Effector memory CD4-positive, alpha-beta T cell (primary cell): ENCODE measurements around the gene ARHGAP8.
"Not testable (repeated sequence)": the region's sequence is repeated elsewhere in the genome, so short reads cannot be mapped to it uniquely, and the experiment has no call there.

ENCODE experiments used
- DNase-seq, 3 donors: peaks; one replicate each; pipeline ENCODE4 v3.0.0-alpha.2; 2020
- H3K27ac ChIP-seq: 2 replicates; pipeline ENCODE4 v1.7.0; 2013; ENCODE audit warnings: mild to moderate bottlenecking, low read length, moderate library complexity; ENCODE audit not compliant: insufficient read depth, poor library complexity, severe bottlenecking
- H3K27me3 ChIP-seq: replicated peaks from 2 replicates; pipeline ENCODE4 v1.7.0; 2013; ENCODE audit warnings: mild to moderate bottlenecking, low read length; ENCODE audit not compliant: insufficient read depth, control insufficient read depth, poor library complexity, severe bottlenecking
- H3K36me3 ChIP-seq: 2 replicates; pipeline ENCODE4 v1.7.0; 2013; ENCODE audit warnings: mild to moderate bottlenecking, low read length, moderate library complexity; ENCODE audit not compliant: control insufficient read depth, insufficient read depth
- H3K4me1 ChIP-seq: 2 replicates; pipeline ENCODE4 v1.7.0; 2013; ENCODE audit warnings: low read length, mild to moderate bottlenecking; ENCODE audit not compliant: control insufficient read depth, insufficient read depth, poor library complexity, severe bottlenecking
- H3K4me3 ChIP-seq: 2 replicates; pipeline ENCODE4 v1.7.0; 2013; ENCODE audit warnings: low read length, low read depth, mild to moderate bottlenecking; ENCODE audit not compliant: insufficient read depth, poor library complexity, severe bottlenecking
- H3K9me3 ChIP-seq: 2 replicates; pipeline ENCODE4 v1.7.0; 2013; ENCODE audit warnings: mild to moderate bottlenecking, low read length, moderate library complexity; ENCODE audit not compliant: control insufficient read depth

The ARHGAP8 gene

DNA sequence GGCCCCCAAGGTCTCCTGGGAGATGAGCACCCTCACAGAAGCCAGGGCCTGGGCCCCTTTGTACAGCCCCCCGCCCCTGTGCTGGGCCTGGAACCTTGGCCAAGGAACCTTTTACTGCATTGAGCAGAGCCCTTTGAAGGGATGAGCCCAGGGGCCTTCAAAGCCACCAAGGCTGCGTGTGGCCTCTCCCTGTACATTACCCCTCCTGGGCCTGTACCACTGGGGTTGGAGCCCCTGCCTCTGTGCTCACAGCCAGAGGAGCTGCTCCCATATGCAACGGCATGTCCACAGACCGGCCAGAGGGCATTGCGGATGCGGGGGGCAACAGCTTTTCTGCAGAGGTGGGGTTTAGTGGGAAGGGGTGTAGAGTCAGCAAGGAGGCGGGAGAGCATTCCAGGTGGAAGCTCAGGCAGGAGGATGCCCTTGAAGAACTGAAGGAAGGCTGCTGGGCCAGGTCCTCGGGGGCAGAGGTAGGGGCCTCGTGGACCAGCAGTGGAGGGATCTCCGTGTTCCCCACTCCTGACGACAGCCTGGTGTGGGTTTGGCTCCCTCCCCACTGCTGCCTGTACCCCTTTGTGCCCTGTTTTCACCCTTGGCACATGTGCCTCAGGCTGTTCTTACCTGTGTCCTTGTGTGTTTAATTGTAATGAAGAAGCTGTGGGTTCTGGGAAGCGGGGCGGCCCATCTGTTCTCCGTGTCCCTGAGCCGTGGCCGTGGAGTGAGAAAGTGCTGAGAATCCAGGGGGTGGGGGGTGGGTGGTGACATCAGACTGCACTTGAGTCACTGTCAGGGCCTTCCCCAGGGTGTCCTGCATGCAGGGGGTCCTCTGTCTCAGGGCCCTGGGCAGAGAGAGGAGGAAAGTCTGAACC lies 46.9 kb downstream of the ARHGAP8 start:
- Histone ChIP-seq H3K4me3 (no peak overlapping the region), H3K36me3 (no peaks in the 10 kb centered on the region), H3K4me1 (no peaks in the 10 kb centered on the region), H3K9me3 (no peaks in the 10 kb centered on the region), H3K27me3 (no peaks in the 10 kb centered on the region), H3K27ac (no peak overlapping the region)
- no peak for DNase-seq

DNA sequence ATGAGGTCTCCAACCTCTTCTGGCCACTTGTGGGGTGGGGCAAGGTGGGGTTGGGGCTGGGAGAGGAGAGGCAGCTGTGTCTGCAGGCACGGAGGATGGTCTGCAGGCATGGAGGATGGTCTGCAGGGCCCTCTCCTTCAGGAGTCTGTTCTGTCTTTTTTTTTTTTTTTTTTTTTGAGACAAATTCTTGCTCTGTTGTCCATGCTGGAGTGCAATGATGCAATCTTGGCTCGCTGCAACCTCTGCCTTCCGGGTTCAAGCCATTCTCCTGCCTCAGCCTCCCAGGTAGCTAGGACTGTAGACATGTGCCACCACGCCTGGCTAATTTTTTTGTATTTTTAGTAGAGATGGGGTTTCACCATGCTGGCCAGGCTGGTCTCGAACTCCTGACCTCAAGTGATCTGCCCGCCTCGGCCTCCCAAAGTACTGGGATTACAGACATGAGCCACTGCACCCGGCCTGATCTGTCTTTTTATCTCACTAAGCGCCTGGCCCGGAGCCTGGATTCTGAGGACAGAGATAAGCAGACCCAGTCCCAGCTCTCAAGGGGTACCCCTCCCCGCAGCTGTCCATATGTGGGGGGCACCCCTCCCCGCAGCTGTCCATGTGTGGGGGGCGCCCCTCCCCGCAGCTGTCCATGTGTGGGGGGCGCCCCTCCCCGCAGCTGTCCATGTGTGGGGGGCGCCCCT lies 47.7 kb downstream of the ARHGAP8 start:
- not testable (repeated sequence) for H3K27ac ChIP-seq, H3K4me3 ChIP-seq, H3K4me1 ChIP-seq, H3K36me3 ChIP-seq, H3K9me3 ChIP-seq, H3K27me3 ChIP-seq, DNase-seq

DNA sequence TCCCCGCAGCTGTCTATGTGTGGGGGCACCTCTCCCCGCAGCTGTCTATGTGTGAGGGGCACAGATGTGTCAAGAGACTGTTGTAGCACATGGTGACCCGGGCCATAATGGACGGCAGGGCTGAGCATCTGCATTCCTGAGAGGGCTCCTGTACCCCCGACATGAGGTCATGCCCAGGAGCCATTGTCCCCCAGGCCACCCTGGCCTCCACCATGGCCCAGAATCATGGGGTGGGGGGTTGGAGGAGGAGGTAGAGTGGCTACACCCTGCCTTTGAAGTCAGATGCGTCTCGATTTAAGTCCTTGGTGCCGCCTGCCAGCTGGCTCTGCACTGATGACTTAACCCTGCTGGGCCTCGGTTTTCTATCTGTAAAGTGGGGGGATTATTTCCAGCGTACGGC lies 49.1 kb downstream of the ARHGAP8 start:
- H3K4me1 ChIP-seq: no peaks in the 10 kb centered on the region
- no peaks in the 10 kb centered on the region for H3K36me3 ChIP-seq
- DNase-seq: no peak
- no peaks in the 10 kb centered on the region for H3K9me3 ChIP-seq
- no peaks in the 10 kb centered on the region for H3K27me3 ChIP-seq
- no peak overlapping the region for H3K4me3 ChIP-seq
- H3K27ac ChIP-seq: no peak overlapping the region

DNA sequence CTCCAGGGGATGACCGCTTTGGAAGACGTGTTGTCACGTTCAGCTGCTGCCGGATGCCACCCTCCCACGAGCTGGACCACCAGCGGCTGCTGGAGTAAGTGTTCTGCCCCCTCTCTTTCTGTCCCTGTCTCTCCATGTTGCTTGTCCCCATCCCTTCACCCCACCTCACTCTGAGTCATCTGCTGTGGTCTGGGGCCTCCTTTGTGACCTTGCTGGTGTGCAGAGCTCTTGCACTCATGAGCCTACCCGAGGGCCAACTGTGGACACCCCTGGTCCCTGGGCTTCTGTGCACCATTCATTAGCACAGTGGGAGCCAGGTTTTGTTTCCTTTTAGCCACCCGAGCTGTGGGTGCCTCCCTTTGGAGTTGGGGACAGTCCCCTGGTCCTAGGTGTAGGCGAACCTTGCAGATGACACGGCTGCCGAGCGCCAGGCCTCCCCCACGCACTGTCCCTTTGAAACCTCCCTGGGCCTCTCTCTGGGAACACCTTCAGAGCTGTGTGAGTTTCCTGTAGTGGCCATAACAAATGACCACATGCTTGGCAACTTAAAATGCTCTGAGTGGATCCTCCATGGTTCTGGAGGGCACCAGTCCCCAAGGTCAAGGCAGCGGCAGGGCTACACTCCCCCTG lies 49.8 kb downstream of the ARHGAP8 start:
- no peaks in the 10 kb centered on the region for H3K36me3 ChIP-seq

DNA sequence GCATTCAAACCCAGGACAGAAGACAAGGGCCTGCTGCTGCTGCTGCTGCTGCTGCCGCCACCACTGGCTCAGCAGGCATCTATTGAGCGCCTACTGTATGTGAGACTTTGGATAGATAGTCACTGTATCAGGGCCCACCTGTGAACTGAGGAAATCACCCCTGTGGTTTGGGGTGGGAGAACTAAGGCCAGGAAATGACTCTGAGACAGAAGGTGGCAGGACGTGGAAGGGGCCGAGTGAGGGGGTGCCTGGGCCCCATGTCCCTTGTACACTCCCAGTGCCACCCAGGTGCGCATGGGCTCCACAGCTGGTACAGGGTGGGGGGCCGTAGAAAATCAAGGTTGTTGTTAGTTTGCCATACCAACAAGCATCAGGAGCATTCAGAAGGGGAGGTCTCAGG lies 50.6 kb downstream of the ARHGAP8 start:
- H3K4me1 ChIP-seq: no peaks in the 10 kb centered on the region
- H3K4me3 ChIP-seq: no peak overlapping the region
- no peaks in the 10 kb centered on the region for H3K36me3 ChIP-seq
- no peaks in the 10 kb centered on the region for H3K27me3 ChIP-seq
- no peak overlapping the region for H3K27ac ChIP-seq
- H3K9me3 ChIP-seq: no peaks in the 10 kb centered on the region
- no peak for DNase-seq

More for the DNA sequence above, 49.8 kb downstream of the ARHGAP8 start:
- Histone ChIP-seq H3K4me3 (no peak overlapping the region), H3K27ac (no peak overlapping the region), H3K27me3 (no peaks in the 10 kb centered on the region), H3K4me1 (no peaks in the 10 kb centered on the region), H3K9me3 (no peaks in the 10 kb centered on the region)
- no peak for DNase-seq

DNA sequence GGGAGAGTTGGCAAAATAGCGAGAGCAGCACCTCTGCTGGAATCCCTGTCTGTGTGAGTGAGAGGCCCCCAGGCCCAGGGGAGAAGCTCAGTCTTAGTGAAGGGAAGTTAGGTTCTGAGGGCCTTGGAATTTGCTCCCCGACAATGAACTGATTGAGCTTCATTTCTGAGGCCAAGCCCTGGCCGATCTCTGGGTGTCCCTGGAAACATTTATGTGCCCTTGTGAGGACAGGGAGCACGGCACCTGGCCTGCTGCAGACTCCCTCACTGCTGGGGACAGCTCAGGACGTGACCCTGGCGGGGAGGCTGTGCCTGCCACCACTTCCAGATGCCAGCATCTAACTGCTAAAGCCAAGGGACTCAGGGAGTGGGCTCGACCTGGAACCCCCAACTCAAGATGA lies 52.0 kb downstream of the ARHGAP8 start:
- Histone ChIP-seq H3K27me3 (no peaks in the 10 kb centered on the region), H3K4me1 (no peaks in the 10 kb centered on the region)
- DNase-seq: no peak

DNA sequence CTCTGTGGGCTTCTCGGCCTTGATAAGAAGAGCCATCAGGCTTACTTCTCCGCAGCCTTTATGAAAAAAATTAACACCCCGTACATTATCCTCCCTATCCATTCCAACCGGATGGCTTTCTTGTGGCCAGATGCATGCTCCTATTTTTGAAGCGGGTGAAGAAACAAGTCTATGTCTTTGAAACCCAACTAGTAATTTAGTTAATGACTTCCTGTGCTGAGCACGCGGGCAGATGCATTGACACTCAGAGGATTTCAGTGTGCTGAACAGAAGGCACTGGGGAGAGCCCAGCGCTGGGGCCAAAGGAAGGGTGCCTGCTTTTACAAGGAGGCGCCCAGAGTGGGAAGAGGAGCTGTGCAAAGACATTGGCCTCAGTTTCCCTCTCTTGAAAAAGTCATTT lies 53.3 kb downstream of the ARHGAP8 start:
- no peak overlapping the region for H3K4me3 ChIP-seq
- no peaks in the 10 kb centered on the region for H3K4me1 ChIP-seq
- no peak for DNase-seq
- H3K9me3 ChIP-seq: no peaks in the 10 kb centered on the region
- H3K27me3 ChIP-seq: no peaks in the 10 kb centered on the region
- no peaks in the 10 kb centered on the region for H3K36me3 ChIP-seq
- no peak overlapping the region for H3K27ac ChIP-seq

More for the DNA sequence above, 52.0 kb downstream of the ARHGAP8 start:
- no peaks in the 10 kb centered on the region for H3K36me3 ChIP-seq
- H3K27ac ChIP-seq: no peak overlapping the region
- H3K4me3 ChIP-seq: no peak overlapping the region
- H3K9me3 ChIP-seq: no peaks in the 10 kb centered on the region

DNA sequence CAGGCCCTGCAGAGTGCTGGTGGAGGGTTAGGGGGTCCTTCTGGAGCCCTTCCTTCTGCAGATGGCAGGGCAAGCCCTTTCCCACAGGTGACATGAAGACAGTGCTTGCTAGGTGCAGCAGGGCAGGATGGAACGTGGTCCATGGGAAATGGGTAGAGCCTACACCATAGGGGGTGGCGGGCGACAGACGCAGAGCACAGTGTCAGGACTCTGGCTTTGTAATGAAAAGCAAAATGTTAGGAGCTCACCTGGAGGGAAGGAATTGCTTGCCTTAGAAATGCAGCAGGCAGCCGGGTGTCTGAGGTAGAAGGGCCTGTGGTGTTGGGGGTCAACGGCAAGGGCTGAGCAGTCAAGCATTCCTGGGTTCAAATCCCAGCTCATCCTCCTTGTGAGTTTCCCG lies 54.9 kb downstream of the ARHGAP8 start:
- no peaks in the 10 kb centered on the region for H3K36me3 ChIP-seq
- no peaks in the 10 kb centered on the region for H3K27me3 ChIP-seq
- DNase-seq: no peak
- no peaks in the 10 kb centered on the region for H3K9me3 ChIP-seq
- no peak overlapping the region for H3K27ac ChIP-seq
- H3K4me3 ChIP-seq: no peak overlapping the region
- no peaks in the 10 kb centered on the region for H3K4me1 ChIP-seq

DNA sequence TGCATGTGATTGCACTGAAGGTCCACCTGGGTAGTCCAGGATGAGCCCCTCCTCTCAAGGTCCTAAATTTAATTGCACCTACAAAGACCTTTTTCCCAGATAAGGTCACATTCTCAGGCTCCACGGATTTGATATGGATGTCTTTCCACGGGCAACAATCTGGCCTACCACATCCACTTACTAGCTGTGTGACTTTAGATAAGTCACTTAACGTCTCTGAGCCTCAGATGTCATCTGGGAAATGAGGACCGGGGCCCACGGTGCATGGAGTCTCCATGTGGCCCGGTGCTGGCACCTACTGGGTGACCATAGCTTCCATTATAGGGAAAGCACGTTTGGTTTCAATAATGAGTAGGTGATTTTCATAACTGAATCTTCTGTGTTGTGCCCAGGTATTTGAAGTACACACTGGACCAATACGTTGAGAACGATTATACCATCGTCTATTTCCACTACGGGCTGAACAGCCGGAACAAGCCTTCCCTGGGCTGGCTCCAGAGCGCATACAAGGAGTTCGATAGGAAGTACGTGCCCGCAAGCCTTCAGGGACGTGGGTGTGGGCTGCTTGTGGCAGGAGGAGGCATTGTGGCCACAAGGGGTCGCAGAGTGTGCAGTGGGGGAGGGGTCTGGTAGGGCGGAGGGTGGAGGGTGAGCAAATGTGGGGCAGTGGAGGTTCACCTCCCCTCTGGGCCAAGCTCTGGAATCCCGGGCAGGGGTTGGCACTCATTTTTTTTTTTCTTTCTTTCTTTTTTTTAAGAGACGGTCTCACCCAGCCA lies 55.7 kb downstream of the ARHGAP8 start:
- H3K4me3 ChIP-seq: no peak overlapping the region
- H3K27me3 ChIP-seq: no peaks in the 10 kb centered on the region
- no peak overlapping the region for H3K27ac ChIP-seq
- no peaks in the 10 kb centered on the region for H3K9me3 ChIP-seq
- no peaks in the 10 kb centered on the region for H3K4me1 ChIP-seq
- no peak for DNase-seq
- H3K36me3 ChIP-seq: no peaks in the 10 kb centered on the region
